GM21390 (cell line): ENCODE results near the gene HBZ.
"Not testable (repeated sequence)": the region's sequence is repeated elsewhere in the genome, so short reads cannot be mapped to it uniquely, and the experiment has no call there.

Source experiments
- ATAC-seq: cut with Tn5 transposase; IDR thresholded peaks from one replicate; pipeline ENCODE4 v1.9.1; 2021; ENCODE audit not compliant: unreplicated experiment

The HBZ gene

GRCh38 chr16:152141-153128 is at the start of gene HBZ:
Gene HBZ (plus strand): TSS chr16:152644. CDS start chr16:152910, 266 bp downstream.
- ATAC-seq: no peak

- ATAC-seq: no peak
These were observed 48.1 kb upstream of the HBZ start for GRCh38 chr16:104355-104754.

GRCh38 chr16:104928-105327 is 47.5 kb upstream of the HBZ start:
- ATAC-seq: no peak

GRCh38 chr16:105521-105920 is 46.9 kb upstream of the HBZ start:
- ATAC-seq: no peak

- ATAC-seq: no peak
These were observed 45.7 kb upstream of the HBZ start for GRCh38 chr16:106623-107324.

- ATAC-seq: no peak
These were observed 40.1 kb upstream of the HBZ start for GRCh38 chr16:112153-112840.

GRCh38 chr16:114327-114726 is 38.1 kb upstream of the HBZ start:
- no peak for ATAC-seq

- no peak for ATAC-seq
These were observed 36.4 kb upstream of the HBZ start for GRCh38 chr16:116015-116414.

GRCh38 chr16:117379-118365 is 34.8 kb upstream of the HBZ start:
- no peak for ATAC-seq

GRCh38 chr16:118857-119256 is 33.6 kb upstream of the HBZ start:
- ATAC-seq: no peak

GRCh38 chr16:119295-119694 is 33.1 kb upstream of the HBZ start:
- ATAC-seq: no peak

- ATAC-seq: no peak
These were observed 32.5 kb upstream of the HBZ start for GRCh38 chr16:119835-120491.

- no peak for ATAC-seq
These were observed 31.7 kb upstream of the HBZ start for GRCh38 chr16:120756-121155.

GRCh38 chr16:122361-122760 is 30.1 kb upstream of the HBZ start:
- no peak for ATAC-seq

- not testable (repeated sequence) for ATAC-seq
These were observed 28.7 kb upstream of the HBZ start for GRCh38 chr16:123558-124350.

- ATAC-seq: no peak
These were observed 27.4 kb upstream of the HBZ start for GRCh38 chr16:125011-125410.

GRCh38 chr16:129075-129474 is 23.4 kb upstream of the HBZ start:
- ATAC-seq: no peak

GRCh38 chr16:130533-131173 is 21.8 kb upstream of the HBZ start:
- ATAC-seq: no peak

GRCh38 chr16:132120-132519 is 20.3 kb upstream of the HBZ start:
- no peak for ATAC-seq
